HepG2 (cell line): ENCODE results near the gene FZD4. TPM values are rescaled to one million over a fixed set of nuclear protein-coding genes. Genes with fewer than 3 reads are reported as not detected.
A peak's percentile ranks its signal among the peaks of the same experiment; 100 is the strongest.

Experiments used
- AGO1 ChIP-seq: fragments of 200-400 bp; formaldehyde crosslinking; IDR thresholded peaks from 2 replicates; pipeline ENCODE4 v1.6.1; 2017; ENCODE audit warnings: mild to moderate bottlenecking, low read depth, low read length, moderate library complexity; ENCODE audit not compliant: poor library complexity, severe bottlenecking
- BRD4 ChIP-seq: sonication (generic); formaldehyde crosslinking; IDR thresholded peaks from 2 replicates; pipeline ENCODE4 v1.4.0; 2020; ENCODE audit warnings: missing genetic modification reagents
- CEBPZ ChIP-seq: IDR thresholded peaks from 2 replicates; pipeline ENCODE4 v1.6.1; 2012; ENCODE audit warnings: low read length, improper control_type of control experiment
- HNF1A ChIP-seq, 2 experiments: sonication (generic) in 1 of 2; formaldehyde crosslinking in 1 of 2; IDR thresholded peaks; 2 replicates each; pipeline versions ENCODE4 v1.4.0 to v1.6.1; 2016 to 2020; ENCODE audit warnings: borderline replicate concordance in 1 of 2, low read depth in 1 of 2, mild to moderate bottlenecking in 1 of 2, missing genetic modification reagents in 1 of 2
- LCORL ChIP-seq, 2 experiments: fragments of 450-650 bp in 1 of 2; sonication (generic) in 1 of 2; formaldehyde crosslinking in 1 of 2; IDR thresholded peaks; 2 replicates each; pipeline versions ENCODE4 v1.5.0 to v1.6.1; 2017 to 2020; ENCODE audit warnings: antibody characterized with exemption in 1 of 2, missing genetic modification reagents in 1 of 2
- MEIS2 ChIP-seq: sonication (generic); formaldehyde crosslinking; IDR thresholded peaks from 2 replicates; pipeline ENCODE4 v1.9.0; 2021; ENCODE audit warnings: mild to moderate bottlenecking, missing genetic modification reagents
- NR2F6 ChIP-seq, 2 experiments: IDR thresholded peaks; 2 replicates each; pipeline ENCODE4 v1.6.1; 2016; ENCODE audit warnings: antibody characterized with exemption in 1 of 2, mild to moderate bottlenecking in 1 of 2
- PHF21A ChIP-seq: sonication (generic); formaldehyde crosslinking; IDR thresholded peaks from 2 replicates; pipeline ENCODE4 v1.5.0; 2020; ENCODE audit warnings: mild to moderate bottlenecking, missing genetic modification reagents
- TEAD3 ChIP-seq: optimal IDR thresholded peaks from 2 replicates; pipeline ENCODE3; 2016; ENCODE audit warnings: borderline replicate concordance
- TOE1 ChIP-seq: sonication (generic); formaldehyde crosslinking; IDR thresholded peaks from 2 replicates; pipeline ENCODE4 v1.4.0; 2020; ENCODE audit warnings: mild to moderate bottlenecking, missing genetic modification reagents
- ZNF34 ChIP-seq: sonication (generic); formaldehyde crosslinking; IDR thresholded peaks from 2 replicates; pipeline ENCODE4 v1.4.0; 2020; ENCODE audit warnings: mild to moderate bottlenecking, missing genetic modification reagents, borderline replicate concordance
- ZNF501 ChIP-seq: sonication (generic); formaldehyde crosslinking; IDR thresholded peaks from 2 replicates; pipeline ENCODE4 v1.5.1; 2020; ENCODE audit warnings: mild to moderate bottlenecking, moderate library complexity, missing genetic modification reagents
- ZNF549 ChIP-seq: sonication (generic); formaldehyde crosslinking; IDR thresholded peaks from 2 replicates; pipeline ENCODE4 v1.5.0; 2020; ENCODE audit warnings: missing genetic modification reagents
- ZNF883 ChIP-seq: sonication (generic); formaldehyde crosslinking; IDR thresholded peaks from 2 replicates; pipeline ENCODE4 v1.5.1; 2020; ENCODE audit warnings: mild to moderate bottlenecking, missing genetic modification reagents; ENCODE audit errors: not compliant biosample characterization
- polyA plus RNA-seq, 8 experiments: library from polyadenylated mRNA; depleted of rRNA in 3 of 8; stranded (reverse) in 7 of 8; unstranded in 1 of 8; fragments of >200 nt; fragmentation: Illumina TruSeq in 4 of 8; extraction: Trizol in 4 of 8; gene quantifications; 2 replicates each; pipeline versions ENCODE4 v1.2.1 to v1.2.3, GENCODE V29; 2011 to 2016; ENCODE audit warnings: low read depth in 4 of 8, missing spikeins in 1 of 8, mixed read lengths in 1 of 8; ENCODE audit not compliant: insufficient read depth in 1 of 8
- total RNA-seq, 5 experiments: library from RNA; depleted of rRNA; stranded (reverse); fragments of >200 nt; fragmentation: Illumina TruSeq; extraction: Trizol; gene quantifications; 2 replicates each; pipeline ENCODE4 v1.2.3, GENCODE V29; 2016; ENCODE audit warnings: low read depth in 1 of 5
- TF ChIP-seq, protein P1 (sequence below): sonication (generic); formaldehyde crosslinking; conservative IDR thresholded peaks from 2 replicates; pipeline ENCODE4 v1.4.0; 2020; ENCODE audit warnings: missing genetic modification reagents
- TF ChIP-seq, protein P2 (sequence below): fragments of 450-650 bp; IDR thresholded peaks from 2 replicates; pipeline ENCODE4 v1.6.1; 2017
- TF ChIP-seq, protein P3 (sequence below): IDR thresholded peaks from 2 replicates; pipeline ENCODE4 v1.6.1; 2016; ENCODE audit warnings: missing compliant biosample characterization, missing genetic modification reagents, borderline replicate concordance

Gene FZD4
- total and polyA plus RNA-seq, 2 of the 13 experiments (the other 11 are each of a cell fraction or from before 2014, with no cell fraction given): 46.5 to 70.4 TPM

DNA sequence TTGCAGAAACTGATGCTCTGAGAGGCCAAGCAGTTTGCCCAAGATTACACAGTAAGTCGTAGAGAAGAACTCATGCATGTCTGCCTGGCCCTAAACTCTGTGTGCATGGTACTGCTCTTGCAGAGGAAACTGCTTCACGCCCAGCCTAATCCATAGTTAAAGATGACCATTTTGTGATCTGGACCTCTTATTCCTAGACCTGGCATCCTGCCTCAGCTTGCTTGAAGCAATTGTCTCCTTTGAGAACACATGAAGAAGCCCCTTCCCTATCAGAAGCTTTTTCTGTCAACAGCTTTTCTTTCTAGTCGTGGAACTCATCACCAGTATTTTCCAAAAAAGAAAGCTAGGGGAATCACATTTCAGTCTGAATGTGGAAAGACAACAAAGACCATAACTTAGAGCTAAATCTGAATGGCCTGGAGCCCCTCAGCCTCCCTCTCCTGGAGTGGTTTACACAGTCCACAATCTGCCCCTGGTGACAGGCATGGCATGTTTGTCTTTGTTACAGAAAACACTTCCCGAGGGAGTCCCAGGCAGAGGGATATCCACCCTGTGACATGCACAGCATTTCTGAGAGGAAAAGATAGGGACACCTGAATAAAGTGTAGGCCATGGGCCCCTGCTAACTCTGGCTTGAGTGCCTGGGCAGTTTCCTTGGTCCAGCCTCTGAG lies 2.9 kb upstream of the FZD4 start (continued):
- TF ChIP-seq, protein P1, sequence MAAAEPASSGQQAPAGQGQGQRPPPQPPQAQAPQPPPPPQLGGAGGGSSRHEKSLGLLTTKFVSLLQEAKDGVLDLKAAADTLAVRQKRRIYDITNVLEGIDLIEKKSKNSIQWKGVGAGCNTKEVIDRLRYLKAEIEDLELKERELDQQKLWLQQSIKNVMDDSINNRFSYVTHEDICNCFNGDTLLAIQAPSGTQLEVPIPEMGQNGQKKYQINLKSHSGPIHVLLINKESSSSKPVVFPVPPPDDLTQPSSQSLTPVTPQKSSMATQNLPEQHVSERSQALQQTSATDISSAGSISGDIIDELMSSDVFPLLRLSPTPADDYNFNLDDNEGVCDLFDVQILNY: no peak
- no peak for TF ChIP-seq NR2F6 (IDR thresholded peaks at IDR 0.05)
- TF ChIP-seq NR2F6 (CRISPR knock-in tag; IDR thresholded peaks at IDR 0.05): no peak
- TF ChIP-seq ZNF501: peak; percentile 52; the same call in 1 of the 2 replicates
- TF ChIP-seq ZNF549 (CRISPR knock-in tag): no peak
- TF ChIP-seq AGO1: no peak
- TF ChIP-seq BRD4 (CRISPR knock-in tag): no peak
- no peak for TF ChIP-seq CEBPZ
- TF ChIP-seq, protein P2, sequence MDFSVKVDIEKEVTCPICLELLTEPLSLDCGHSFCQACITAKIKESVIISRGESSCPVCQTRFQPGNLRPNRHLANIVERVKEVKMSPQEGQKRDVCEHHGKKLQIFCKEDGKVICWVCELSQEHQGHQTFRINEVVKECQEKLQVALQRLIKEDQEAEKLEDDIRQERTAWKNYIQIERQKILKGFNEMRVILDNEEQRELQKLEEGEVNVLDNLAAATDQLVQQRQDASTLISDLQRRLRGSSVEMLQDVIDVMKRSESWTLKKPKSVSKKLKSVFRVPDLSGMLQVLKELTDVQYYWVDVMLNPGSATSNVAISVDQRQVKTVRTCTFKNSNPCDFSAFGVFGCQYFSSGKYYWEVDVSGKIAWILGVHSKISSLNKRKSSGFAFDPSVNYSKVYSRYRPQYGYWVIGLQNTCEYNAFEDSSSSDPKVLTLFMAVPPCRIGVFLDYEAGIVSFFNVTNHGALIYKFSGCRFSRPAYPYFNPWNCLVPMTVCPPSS: no peak
- TF ChIP-seq LCORL (IDR thresholded peaks at IDR 0.05): no peak
- peak; percentile 52; the same call in 1 of the 2 replicates for TF ChIP-seq LCORL (CRISPR knock-in tag; IDR thresholded peaks at IDR 0.05)
- no peak for TF ChIP-seq ZNF34
- no peak for TF ChIP-seq ZNF883 (CRISPR knock-in tag)
- no peak for TF ChIP-seq HNF1A (IDR thresholded peaks at IDR 0.05; ENCODE audit: low read depth)
- no peak for TF ChIP-seq HNF1A (CRISPR knock-in tag; IDR thresholded peaks at IDR 0.05; ENCODE audit: borderline replicate concordance)
- 0 out of 2 replicates have a peak, but pooled peaks have one; percentile 46 for TF ChIP-seq MEIS2 (CRISPR knock-in tag)
- peak; percentile 70 for TF ChIP-seq TEAD3
- TF ChIP-seq PHF21A (CRISPR knock-in tag): peak; percentile 55; the same call in 1 of the 2 replicates
- TF ChIP-seq TOE1 (CRISPR knock-in tag): no peak
- TF ChIP-seq, protein P3, sequence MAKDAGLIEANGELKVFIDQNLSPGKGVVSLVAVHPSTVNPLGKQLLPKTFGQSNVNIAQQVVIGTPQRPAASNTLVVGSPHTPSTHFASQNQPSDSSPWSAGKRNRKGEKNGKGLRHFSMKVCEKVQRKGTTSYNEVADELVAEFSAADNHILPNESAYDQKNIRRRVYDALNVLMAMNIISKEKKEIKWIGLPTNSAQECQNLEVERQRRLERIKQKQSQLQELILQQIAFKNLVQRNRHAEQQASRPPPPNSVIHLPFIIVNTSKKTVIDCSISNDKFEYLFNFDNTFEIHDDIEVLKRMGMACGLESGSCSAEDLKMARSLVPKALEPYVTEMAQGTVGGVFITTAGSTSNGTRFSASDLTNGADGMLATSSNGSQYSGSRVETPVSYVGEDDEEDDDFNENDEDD (CRISPR knock-in tag): no peak
